A549 (cell line): ENCODE measurements around the gene CSNK2A1. TPM values are rescaled to one million over a fixed set of nuclear protein-coding genes. Genes with fewer than 3 reads are reported as not detected.

Experiments used
- ATAC-seq, 2 experiments: fragments of 200-7000 bp in 1 of 2; fragments of >200 bp in 1 of 2; cut with Nextera tagmentation in 1 of 2; cut with Tn5 transposase in 1 of 2; 3 replicates each; pipeline versions ENCODE4 v1.8.0 to v1.9.1; 2018 to 2020; ENCODE audit warnings: mild to moderate bottlenecking in 1 of 2, moderate library complexity in 1 of 2
- CTCF ChIA-PET: fragments of 300-600 bp; sonication (Branson Sonifier 250); formaldehyde crosslinking; extraction: SDS; loops from one replicate; lab custom pipeline; 2021; ENCODE audit warnings: antibody characterized with exemption, inconsistent platforms; lab: Yijun Ruan, JAX
- POLR2A ChIA-PET: fragments of 350-600 bp; formaldehyde crosslinking; extraction: SDS; loops from one replicate; lab custom pipeline; 2021; ENCODE audit warnings: antibody characterized with exemption, inconsistent platforms; lab: Yijun Ruan, JAX
- DNase-seq, 2 experiments: peaks; one replicate each; pipeline versions ENCODE4 v3.0.0 to v3.0.0-alpha.2; 2011 to 2016; ENCODE audit warnings: low read depth in 1 of 2, low spot score in 1 of 2
- FAIRE-seq: peaks from 2 replicates; lab custom pipeline; 2011; peaks lifted over from hg19 to GRCh38; lab: Jason Lieb, UNC
- H3K27ac ChIP-seq, 2 experiments: fragments of >200 bp; sonication (Bioruptor Twin); formaldehyde crosslinking; 3 replicates each; pipeline ENCODE4 v1.5.1; 2016 to 2017
- H3K4me1 ChIP-seq: fragments of >200 bp; sonication (Bioruptor Twin); formaldehyde crosslinking; 3 replicates; pipeline ENCODE4 v1.6.1; 2016
- H3K4me2 ChIP-seq: fragments of >200 bp; sonication (Bioruptor Twin); formaldehyde crosslinking; 3 replicates; pipeline ENCODE4 v1.6.1; 2016
- H3K4me3 ChIP-seq: fragments of >200 bp; sonication (Bioruptor Twin); formaldehyde crosslinking; 3 replicates; pipeline ENCODE4 v1.5.1; 2016
- H3K9me3 ChIP-seq: fragments of >200 bp; sonication (Bioruptor Twin); formaldehyde crosslinking; 3 replicates; pipeline ENCODE4 v1.6.1; 2016
- BCL3 ChIP-seq: fragments of >200 bp; sonication (Bioruptor Twin); formaldehyde crosslinking; IDR thresholded peaks from 3 replicates; pipeline ENCODE4 v1.6.1; 2016
- CBX2 ChIP-seq: fragments of 200-600 bp; sonication (generic); IDR thresholded peaks from 2 replicates; pipeline ENCODE4 v1.6.1; 2016; ENCODE audit warnings: low read depth, mild to moderate bottlenecking, borderline replicate concordance
- EHF ChIP-seq: fragments of 250-450 bp; sonication (Bioruptor Pico); IDR thresholded peaks from 2 replicates; pipeline ENCODE4 v1.5.0; 2020; ENCODE audit warnings: mild to moderate bottlenecking
- EHMT2 ChIP-seq: fragments of 200-600 bp; sonication (generic); IDR thresholded peaks from 2 replicates; pipeline ENCODE4 v1.6.1; 2016; ENCODE audit warnings: antibody characterized with exemption, low read depth, mild to moderate bottlenecking, moderate library complexity
- FOSL2 ChIP-seq, 2 experiments: fragments of 450-650 bp in 1 of 2; fragments of >200 bp in 1 of 2; sonication (Bioruptor Twin) in 1 of 2; formaldehyde crosslinking; IDR thresholded peaks; 2 replicates each; pipeline versions ENCODE4 v1.5.0 to v1.6.1; 2016 to 2020; ENCODE audit warnings: mild to moderate bottlenecking in 1 of 2, moderate library complexity in 1 of 2
- FOXS1 ChIP-seq: fragments of 250-450 bp; sonication (Bioruptor Pico); IDR thresholded peaks from 2 replicates; pipeline ENCODE4 v1.5.0; 2020; ENCODE audit warnings: mild to moderate bottlenecking, moderate library complexity
- GATA3 ChIP-seq: IDR thresholded peaks from 2 replicates; pipeline ENCODE4 v1.6.1; 2012; ENCODE audit warnings: borderline replicate concordance
- HES2 ChIP-seq: fragments of >200 bp; sonication (Bioruptor Twin); formaldehyde crosslinking; IDR thresholded peaks from 2 replicates; pipeline ENCODE4 v1.6.1; 2016
- HEYL ChIP-seq: fragments of 250-450 bp; sonication (Bioruptor Pico); IDR thresholded peaks from 2 replicates; pipeline ENCODE4 v1.8.0; 2021; ENCODE audit warnings: mild to moderate bottlenecking, moderate library complexity
- HOXA7 ChIP-seq: fragments of 250-450 bp; sonication (Bioruptor Pico); IDR thresholded peaks from 2 replicates; pipeline ENCODE4 v1.5.0; 2020; ENCODE audit warnings: mild to moderate bottlenecking, moderate library complexity
- JUN ChIP-seq, 2 experiments: fragments of >200 bp; sonication (Bioruptor Twin); formaldehyde crosslinking; IDR thresholded peaks; 2 replicates in 1 of 2; 3 replicates in 1 of 2; pipeline ENCODE4 v1.6.1; 2016 to 2017
- KDM1A ChIP-seq: fragments of 200-600 bp; sonication (generic); IDR thresholded peaks from 2 replicates; pipeline ENCODE4 v1.6.1; 2016; ENCODE audit warnings: low read depth, mild to moderate bottlenecking
- POLR2A ChIP-seq: IDR thresholded peaks from 2 replicates; pipeline ENCODE4 v1.6.1; 2012; ENCODE audit warnings: mild to moderate bottlenecking, low read length
- RAD21 ChIP-seq, 2 experiments: fragments of >200 bp in 1 of 2; sonication (Bioruptor Twin) in 1 of 2; formaldehyde crosslinking in 1 of 2; IDR thresholded peaks in 1 of 2; conservative IDR thresholded peaks in 1 of 2; 2 replicates in 1 of 2; 3 replicates in 1 of 2; pipeline ENCODE4 v1.6.1; 2012 to 2018; ENCODE audit warnings: inconsistent platforms in 1 of 2
- REST ChIP-seq: fragments of 200-600 bp; sonication (generic); IDR thresholded peaks from 2 replicates; pipeline ENCODE4 v1.6.1; 2016; ENCODE audit warnings: antibody characterized with exemption, mild to moderate bottlenecking, moderate library complexity
- RFX5 ChIP-seq: fragments of 450-650 bp; IDR thresholded peaks from 2 replicates; pipeline ENCODE4 v1.7.1; 2014; ENCODE audit warnings: antibody characterized with exemption, mild to moderate bottlenecking, moderate library complexity
- TFCP2L1 ChIP-seq: fragments of 250-450 bp; sonication (Bioruptor Pico); IDR thresholded peaks from 2 replicates; pipeline ENCODE4 v1.5.0; 2021; ENCODE audit warnings: mild to moderate bottlenecking
- ZC3H11A ChIP-seq: fragments of 450-650 bp; IDR thresholded peaks from 2 replicates; pipeline ENCODE4 v1.6.1; 2014; ENCODE audit warnings: antibody characterized with exemption, mild to moderate bottlenecking
- ZNF302 ChIP-seq: fragments of 250-450 bp; sonication (Bioruptor Pico); IDR thresholded peaks from 2 replicates; pipeline ENCODE4 v1.9.0; 2021; ENCODE audit warnings: inconsistent platforms, mild to moderate bottlenecking, moderate library complexity
- ZSCAN20 ChIP-seq: fragments of 250-450 bp; sonication (Bioruptor Pico); IDR thresholded peaks from 2 replicates; pipeline ENCODE4 v1.8.0; 2022; ENCODE audit warnings: mild to moderate bottlenecking, moderate library complexity
- WGBS: methylation state at CpG from one replicate; pipeline ENCODE4 v1.1.6; 2017; ENCODE audit errors: missing lambda C conversion rate; 5-methylcytosine and 5-hydroxymethylcytosine counted together
- polyA plus RNA-seq, 4 experiments: library from polyadenylated mRNA; depleted of rRNA in 3 of 4; stranded (reverse); fragments of >200 nt; fragmentation: RNase III in 1 of 4; extraction: RNeasy Plus Mini Kit Qiagen cat#74134 plus additional on column Dnase treatment in 1 of 4; gene quantifications; 2 replicates in 3 of 4; 3 replicates in 1 of 4; pipeline ENCODE4 v1.2.3, GENCODE V29; 2011 to 2017

Gene CSNK2A1
- polyA plus RNA-seq, 2 of the 4 experiments (the other 2 are of a cell fraction): 157 to 306 TPM

GRCh38 chr20:475463-476357 is 67.9 kb downstream of the CSNK2A1 start:
- ChIA-PET CTCF (interaction anchor here (1.5 to 5.3 kb wide), 8 partner anchors 9 to 263 kb away, joined by 4 to 71 read pairs (median 16); partner anchors contain the start of gene TBC1D20), POLR2A (interaction anchor here (1.4 kb wide), 1 partner anchor 13 kb away, joined by 3 read pairs; the partner anchor contains the start of gene TBC1D20)
- 94% methylated on average over 6 of the region's 6 CpGs for WGBS
- TF ChIP-seq POLR2A (no peak), ZC3H11A (0 out of 2 replicates have a peak, but pooled peaks have one; percentile 3)
- Histone ChIP-seq H3K4me1 (peaks cover 10% of the 10 kb centered on the region; the same call in 2 of the 3 replicates), H3K27ac (no peak overlapping the region), H3K4me2 (no peak overlapping the region), H3K9me3 (no peaks in the 10 kb centered on the region; the same call in 2 of the 3 replicates), H3K4me3 (no peak overlapping the region)
- ATAC-seq (no peak), DNase-seq (no peak), FAIRE-seq (peak; percentile 7)

GRCh38 chr20:474581-474980 is 69.0 kb downstream of the CSNK2A1 start:
- no peak overlapping the region for H3K27ac ChIP-seq
- ChIA-PET POLR2A (no interaction called here), CTCF (interaction anchor here (1.1 to 4.8 kb wide), 5 partner anchors 10 to 144 kb away, joined by 3 to 29 read pairs (median 10); no protein-coding TSS in a partner anchor)
- FAIRE-seq: no peak
- no peak for TF ChIP-seq ZSCAN20 (CRISPR knock-in tag)
- TF ChIP-seq, all 56 proteins: peak for 0
- 89% methylated on average over 2 of the region's 2 CpGs for WGBS
- peaks cover 8% of the 10 kb centered on the region; the same call in 2 of the 3 replicates for H3K4me1 ChIP-seq
- no peak overlapping the region for H3K4me3 ChIP-seq
- H3K9me3 ChIP-seq: peaks cover 5% of the 10 kb centered on the region; the same call in 2 of the 3 replicates
- DNase-seq: no peak
- no peak overlapping the region for H3K4me2 ChIP-seq
- no peak for ATAC-seq

- POLR2A ChIA-PET: no interaction called here
- Histone ChIP-seq H3K9me3 (peaks cover 5% of the 10 kb centered on the region; the same call in 2 of the 3 replicates), H3K27ac (no peak overlapping the region), H3K4me2 (no peak overlapping the region)
- 93% methylated on average over 1 of the region's 1 CpG for WGBS
- ATAC-seq: peak; percentile 26 to 54; a peak in 3 of 6 replicates
- no peak for DNase-seq
- FAIRE-seq: no peak
- TF ChIP-seq REST (no peak), JUN (IDR thresholded peaks at IDR 0.05) (no peak), KDM1A (no peak), ZC3H11A (no peak), HES2 (no peak)
- TF ChIP-seq, all 56 proteins: peak for 0
- CTCF ChIA-PET: interaction anchor here (1.1 to 4.8 kb wide), 9 partner anchors 9 to 119 kb away, joined by 3 to 29 read pairs (median 10); partner anchors contain the start of gene TBC1D20
- Histone ChIP-seq H3K4me3 (no peak overlapping the region), H3K4me1 (no peaks in the 10 kb centered on the region)
These were observed 70.7 kb downstream of the CSNK2A1 start for GRCh38 chr20:472889-473292.

GRCh38 chr20:472137-472846 is 71.3 kb downstream of the CSNK2A1 start:
- ChIA-PET CTCF (interaction anchor here (1.4 to 4.8 kb wide), 9 partner anchors 9 to 118 kb away, joined by 3 to 29 read pairs (median 10); partner anchors contain the start of gene TBC1D20), POLR2A (no interaction called here)
- Histone ChIP-seq H3K4me2 (no peak overlapping the region), H3K27ac (no peak overlapping the region), H3K9me3 (peaks cover 5% of the 10 kb centered on the region; the same call in 2 of the 3 replicates), H3K4me3 (no peak overlapping the region), H3K4me1 (no peaks in the 10 kb centered on the region)
- DNase-seq (no peak), ATAC-seq (peak in 1 of 2 experiments; percentile 14; a peak in 2 of 6 replicates), FAIRE-seq (no peak)
- TF ChIP-seq FOSL2 (IDR thresholded peaks at IDR 0.05) (no peak), FOSL2 (CRISPR knock-in tag; IDR thresholded peaks at IDR 0.05) (no peak), RAD21 (conservative IDR thresholded peaks at IDR 0.05 in 1 of 2, IDR thresholded peaks at IDR 0.05 in 1 of 2) (no peak), RFX5 (no peak), CBX2 (no peak), EHMT2 (no peak), HOXA7 (no peak), HEYL (CRISPR knock-in tag) (no peak), BCL3 (no peak), JUN (IDR thresholded peaks at IDR 0.05) (no peak), TFCP2L1 (CRISPR knock-in tag) (no peak), EHF (no peak), ZNF302 (CRISPR knock-in tag) (no peak), FOXS1 (CRISPR knock-in tag) (no peak), POLR2A (no peak), GATA3 (no peak)
- WGBS: 87% methylated on average over 9 of the region's 9 CpGs
